ENCODE measurements around the gene PANX2.
"Not testable (repeated sequence)": the region's sequence is repeated elsewhere in the genome, so short reads cannot be mapped to it uniquely, and the experiment has no call there.

The PANX2 gene

GRCh38 chr22:50203288-50203687, 32.8 kb downstream of the PANX2 start:
- Histone ChIP-seq H3K9me3 (replicated peaks; ENCODE audit: insufficient read depth, low read length) (no peaks in the 10 kb centered on the region), H2AFZ (ENCODE audit: low read length) (no peak overlapping the region), H3K4me2 (ENCODE audit: low read depth, low read length) (no peak overlapping the region), H3K27me3 (replicated peaks; ENCODE audit: insufficient read depth, low read length) (no peaks in the 10 kb centered on the region), H4K20me1 (ENCODE audit: insufficient read depth, low read length) (no peaks in the 10 kb centered on the region), H3K36me3 (replicated peaks; ENCODE audit: insufficient read depth, low read length) (no peaks in the 10 kb centered on the region), H3K4me3 (ENCODE audit: low read length) (no peak overlapping the region), H3K9me2 (replicated peaks; ENCODE audit: insufficient read depth, low read length) (no peaks in the 10 kb centered on the region), H3K4me1 (ENCODE audit: low read length) (peaks cover 7% of the 10 kb centered on the region; the same call in 1 of the 2 replicates), H3F3A (ENCODE audit: insufficient read depth, low read length) (0 out of 2 replicates have a peak, but pooled peaks cover 6% of the 10 kb centered on the region), H3K79me2 (ENCODE audit: low read length) (peaks cover 17% of the 10 kb centered on the region), H3K9ac (ENCODE audit: low read length) (no peak overlapping the region), H3K27ac (ENCODE audit: low read length) (no peak overlapping the region)
- TF ChIP-seq, protein P1, sequence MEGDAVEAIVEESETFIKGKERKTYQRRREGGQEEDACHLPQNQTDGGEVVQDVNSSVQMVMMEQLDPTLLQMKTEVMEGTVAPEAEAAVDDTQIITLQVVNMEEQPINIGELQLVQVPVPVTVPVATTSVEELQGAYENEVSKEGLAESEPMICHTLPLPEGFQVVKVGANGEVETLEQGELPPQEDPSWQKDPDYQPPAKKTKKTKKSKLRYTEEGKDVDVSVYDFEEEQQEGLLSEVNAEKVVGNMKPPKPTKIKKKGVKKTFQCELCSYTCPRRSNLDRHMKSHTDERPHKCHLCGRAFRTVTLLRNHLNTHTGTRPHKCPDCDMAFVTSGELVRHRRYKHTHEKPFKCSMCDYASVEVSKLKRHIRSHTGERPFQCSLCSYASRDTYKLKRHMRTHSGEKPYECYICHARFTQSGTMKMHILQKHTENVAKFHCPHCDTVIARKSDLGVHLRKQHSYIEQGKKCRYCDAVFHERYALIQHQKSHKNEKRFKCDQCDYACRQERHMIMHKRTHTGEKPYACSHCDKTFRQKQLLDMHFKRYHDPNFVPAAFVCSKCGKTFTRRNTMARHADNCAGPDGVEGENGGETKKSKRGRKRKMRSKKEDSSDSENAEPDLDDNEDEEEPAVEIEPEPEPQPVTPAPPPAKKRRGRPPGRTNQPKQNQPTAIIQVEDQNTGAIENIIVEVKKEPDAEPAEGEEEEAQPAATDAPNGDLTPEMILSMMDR (IDR thresholded peaks at IDR 0.05; ENCODE audit: low read length) = no peak
- TF ChIP-seq EZH2phosphoT487 (IDR thresholded peaks at IDR 0.05; ENCODE audit: low read length) (no peak), EZH2 (optimal IDR thresholded peaks at IDR 0.05; ENCODE audit: low read depth, low read length) (no peak)
- DNase-seq = no peak

- peaks cover 17% of the 10 kb centered on the region for H3K79me2 ChIP-seq (ENCODE audit: low read length)
Observed at GRCh38 chr22:50204571-50204970, 34.0 kb downstream of the PANX2 start.

GRCh38 chr22:50204998-50205397, 34.5 kb downstream of the PANX2 start:
- peaks cover 17% of the 10 kb centered on the region for H3K79me2 ChIP-seq (ENCODE audit: low read length)

More at GRCh38 chr22:50204571-50204970, 34.0 kb downstream of the PANX2 start:
- H3K27me3 ChIP-seq (replicated peaks; ENCODE audit: insufficient read depth, low read length) = no peaks in the 10 kb centered on the region
- H3K4me3 ChIP-seq (ENCODE audit: low read length) = no peak overlapping the region
- no peaks in the 10 kb centered on the region for H3K9me3 ChIP-seq (replicated peaks; ENCODE audit: insufficient read depth, low read length)
- no peaks in the 10 kb centered on the region for H3K9me2 ChIP-seq (replicated peaks; ENCODE audit: insufficient read depth, low read length)
- no peak overlapping the region for H2AFZ ChIP-seq (ENCODE audit: low read length)
- H3K4me2 ChIP-seq (ENCODE audit: low read depth, low read length) = no peak overlapping the region
- DNase-seq = no peak
- peaks cover 7% of the 10 kb centered on the region; the same call in 1 of the 2 replicates for H3K4me1 ChIP-seq (ENCODE audit: low read length)
- H3K27ac ChIP-seq (ENCODE audit: low read length) = no peak overlapping the region
- H3F3A ChIP-seq (ENCODE audit: insufficient read depth, low read length) = no peaks in the 10 kb centered on the region
- H4K20me1 ChIP-seq (ENCODE audit: insufficient read depth, low read length) = no peaks in the 10 kb centered on the region
- H3K36me3 ChIP-seq (replicated peaks; ENCODE audit: insufficient read depth, low read length) = no peaks in the 10 kb centered on the region
- H3K9ac ChIP-seq (ENCODE audit: low read length) = no peak overlapping the region
- TF ChIP-seq EZH2 (optimal IDR thresholded peaks at IDR 0.05; ENCODE audit: low read depth, low read length) (no peak), EZH2phosphoT487 (IDR thresholded peaks at IDR 0.05; ENCODE audit: low read length) (no peak)
- TF ChIP-seq, protein P1 (IDR thresholded peaks at IDR 0.05; ENCODE audit: low read length) = no peak

DNA sequence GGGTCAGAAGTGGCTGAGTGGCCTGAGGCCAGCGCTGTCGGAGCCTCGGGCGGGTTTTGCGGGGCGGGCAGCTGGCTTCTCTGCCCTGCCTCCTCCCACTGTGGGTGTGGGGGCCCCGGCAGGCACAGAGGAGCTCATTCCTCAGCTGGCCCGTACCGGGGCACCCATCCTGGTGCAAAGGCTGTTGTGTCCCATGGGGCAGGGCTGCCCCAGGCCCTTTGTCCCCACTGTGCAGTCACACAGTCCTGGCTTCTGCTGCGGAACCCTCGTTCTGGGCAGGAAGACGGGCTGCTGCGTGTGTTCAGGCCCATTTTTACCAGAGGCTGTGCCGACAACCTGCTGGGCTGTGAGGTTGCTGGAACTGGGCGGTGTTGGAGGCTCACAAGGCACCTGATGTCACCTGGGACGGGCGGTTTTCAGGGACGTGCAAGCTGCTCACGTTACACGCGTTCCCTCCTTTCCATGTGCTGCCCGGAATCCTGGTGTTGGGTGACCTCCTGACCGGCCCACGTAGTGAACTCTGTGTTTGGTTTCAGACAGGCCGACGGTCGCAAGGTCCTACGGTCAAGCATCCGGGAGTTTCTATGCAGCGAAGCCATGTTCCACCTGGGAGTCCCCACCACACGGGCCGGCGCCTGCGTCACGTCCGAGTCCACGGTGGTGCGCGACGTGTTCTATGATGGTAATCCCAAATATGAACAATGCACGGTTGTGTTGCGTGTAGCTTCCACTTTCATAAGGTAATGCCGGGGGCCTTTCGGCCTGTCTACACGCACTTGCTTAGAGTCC, 35.4 kb downstream of the PANX2 start:
- no peaks in the 10 kb centered on the region for H3K27me3 ChIP-seq (replicated peaks; ENCODE audit: insufficient read depth, low read length)
- no peaks in the 10 kb centered on the region for H3K9me2 ChIP-seq (replicated peaks; ENCODE audit: insufficient read depth, low read length)
- no peak for TF ChIP-seq EZH2 (optimal IDR thresholded peaks at IDR 0.05; ENCODE audit: low read depth, low read length)
- TF ChIP-seq EZH2phosphoT487 (IDR thresholded peaks at IDR 0.05; ENCODE audit: low read length) = no peak
- TF ChIP-seq, protein P1 (IDR thresholded peaks at IDR 0.05; ENCODE audit: low read length) = no peak
- no peak overlapping the region for H3K4me2 ChIP-seq (ENCODE audit: low read depth, low read length)
- peaks cover 17% of the 10 kb centered on the region for H3K79me2 ChIP-seq (ENCODE audit: low read length)
- H3F3A ChIP-seq (ENCODE audit: insufficient read depth, low read length) = no peaks in the 10 kb centered on the region
- H3K9me3 ChIP-seq (replicated peaks; ENCODE audit: insufficient read depth, low read length) = no peaks in the 10 kb centered on the region
- no peak overlapping the region for H2AFZ ChIP-seq (ENCODE audit: low read length)
- no peak for DNase-seq
- H3K4me1 ChIP-seq (ENCODE audit: low read length) = peaks cover 7% of the 10 kb centered on the region; the same call in 1 of the 2 replicates
- no peak overlapping the region for H3K27ac ChIP-seq (ENCODE audit: low read length)
- no peak overlapping the region for H3K9ac ChIP-seq (ENCODE audit: low read length)
- H3K36me3 ChIP-seq (replicated peaks; ENCODE audit: insufficient read depth, low read length) = no peaks in the 10 kb centered on the region
- H3K4me3 ChIP-seq (ENCODE audit: low read length) = no peak overlapping the region
- H4K20me1 ChIP-seq (ENCODE audit: insufficient read depth, low read length) = no peaks in the 10 kb centered on the region

More at GRCh38 chr22:50204998-50205397, 34.5 kb downstream of the PANX2 start:
- not testable (repeated sequence) for H3K27me3 ChIP-seq (replicated peaks; ENCODE audit: insufficient read depth, low read length); H3K4me2 ChIP-seq (ENCODE audit: low read depth, low read length); H3K36me3 ChIP-seq (replicated peaks; ENCODE audit: insufficient read depth, low read length); H3K4me1 ChIP-seq (ENCODE audit: low read length); H3K9me2 ChIP-seq (replicated peaks; ENCODE audit: insufficient read depth, low read length); H3K9me3 ChIP-seq (replicated peaks; ENCODE audit: insufficient read depth, low read length); H4K20me1 ChIP-seq (ENCODE audit: insufficient read depth, low read length); H3K4me3 ChIP-seq (ENCODE audit: low read length); DNase-seq; H2AFZ ChIP-seq (ENCODE audit: low read length); H3K9ac ChIP-seq (ENCODE audit: low read length); H3F3A ChIP-seq (ENCODE audit: insufficient read depth, low read length); H3K27ac ChIP-seq (ENCODE audit: low read length)

Data from MM.1S (cell line).